Esophagus (tissue), 2 donors: ENCODE data around the gene TMEM39B. TPM values are rescaled to one million over a fixed set of nuclear protein-coding genes. Genes with fewer than 3 reads are reported as not detected.

Experiments used
- H3K27ac ChIP-seq, 2 donors: one replicate each; pipeline ENCODE4 v1.5.1; 2013; ENCODE audit warnings: low read depth in 2 of 2, mild to moderate bottlenecking in 2 of 2, inconsistent platforms in 1 of 2, low read length in 1 of 2, moderate library complexity in 1 of 2
- H3K27me3 ChIP-seq, 2 donors: one replicate each; pipeline ENCODE4 v1.6.1; 2013; ENCODE audit warnings: low read length in 2 of 2, control low read depth in 1 of 2, mild to moderate bottlenecking in 1 of 2; ENCODE audit not compliant: insufficient read depth in 2 of 2, control insufficient read depth in 1 of 2
- H3K36me3 ChIP-seq, 2 donors: one replicate each; pipeline ENCODE4 v1.6.1; 2013; ENCODE audit warnings: low read length in 1 of 2; ENCODE audit not compliant: control insufficient read depth in 2 of 2, insufficient read depth in 2 of 2
- H3K4me1 ChIP-seq, 2 donors: one replicate each; pipeline ENCODE4 v1.6.1; 2013; ENCODE audit warnings: low read length in 1 of 2; ENCODE audit not compliant: control insufficient read depth in 2 of 2, insufficient read depth in 2 of 2
- H3K4me3 ChIP-seq, 2 donors: one replicate each; pipeline ENCODE4 v1.5.1; 2013; ENCODE audit warnings: low read length in 2 of 2, mild to moderate bottlenecking in 2 of 2, low read depth in 1 of 2, moderate library complexity in 1 of 2
- H3K9me3 ChIP-seq, 2 donors: one replicate each; pipeline ENCODE4 v1.6.1; 2013; ENCODE audit warnings: mild to moderate bottlenecking in 2 of 2, low read depth in 1 of 2, low read length in 1 of 2, moderate library complexity in 1 of 2; ENCODE audit not compliant: control insufficient read depth in 2 of 2, insufficient read depth in 1 of 2
- WGBS, 2 donors: extraction: QIAGEN DNeasy Blood & Tissue Kit; methylation state at CpG; one replicate each; pipeline ENCODE4 v1.1.7; 2013; 5-methylcytosine and 5-hydroxymethylcytosine counted together
- polyA plus RNA-seq, 2 donors: library from polyadenylated mRNA; stranded (reverse); fragments of 200-250 nt; gene quantifications; one replicate each; pipeline ENCODE4 v1.2.3, GENCODE V29; 2013
- donor health status: healthy with polysubstance abuse.
- donor health status: Bipolar disorder and iron deficiency.

Gene TMEM39B
- polyA plus RNA-seq, 2 donors: 6.8 to 9.5 TPM

DNA sequence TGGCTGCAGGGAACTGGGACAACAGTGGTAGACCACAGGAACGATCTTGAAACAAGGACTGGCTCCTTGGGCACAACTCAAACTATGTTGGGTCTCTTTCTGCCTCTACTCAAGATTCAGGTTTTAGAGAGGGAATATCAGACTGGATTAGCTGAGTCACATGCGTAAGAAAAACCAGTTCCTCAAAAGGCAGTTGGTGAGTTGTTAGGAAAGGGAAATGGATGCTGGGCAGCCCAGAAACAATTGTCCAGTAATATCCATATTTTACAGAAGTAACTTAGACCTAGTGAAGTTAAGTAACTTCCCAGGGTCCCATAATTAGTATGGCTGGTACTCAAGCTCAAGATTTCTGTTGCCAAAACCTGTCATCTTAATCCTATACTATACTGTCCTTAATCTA, 27.0 kb upstream of the TMEM39B start:
- Histone ChIP-seq H3K27ac (no peak overlapping the region), H3K36me3 (peaks cover 13 to 14% of the 10 kb centered on the region in 2 donors), H3K9me3 (no peaks in the 10 kb centered on the region), H3K4me3 (no peak overlapping the region), H3K27me3 (no peaks in the 10 kb centered on the region), H3K4me1 (no peaks in the 10 kb centered on the region)
- WGBS, 2 donors: 86 to 90% methylated on average over 2 of the region's 2 CpGs

DNA sequence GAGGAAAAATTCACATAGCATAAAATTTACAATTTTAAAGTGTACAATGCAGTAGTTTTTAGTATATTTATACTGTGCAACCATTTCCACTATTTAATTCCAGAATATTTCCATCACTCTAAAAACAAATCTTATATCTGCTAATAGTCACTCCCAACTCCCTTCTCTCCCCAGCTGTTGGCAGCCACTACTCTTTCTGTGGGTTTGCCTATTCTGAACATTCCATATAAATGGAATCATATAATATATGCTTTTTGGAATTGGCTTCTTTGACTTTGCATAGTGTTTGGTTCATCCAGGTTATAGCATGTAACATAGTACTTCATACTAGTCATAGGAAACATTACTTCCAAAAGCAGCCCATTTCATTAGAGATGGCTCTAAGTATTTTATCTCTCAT, 25.0 kb upstream of the TMEM39B start:
- Histone ChIP-seq H3K4me1 (no peaks in the 10 kb centered on the region), H3K4me3 (no peak overlapping the region), H3K27ac (no peak overlapping the region), H3K27me3 (no peaks in the 10 kb centered on the region), H3K36me3 (peaks cover 7 to 10% of the 10 kb centered on the region in 2 donors), H3K9me3 (no peaks in the 10 kb centered on the region)

DNA sequence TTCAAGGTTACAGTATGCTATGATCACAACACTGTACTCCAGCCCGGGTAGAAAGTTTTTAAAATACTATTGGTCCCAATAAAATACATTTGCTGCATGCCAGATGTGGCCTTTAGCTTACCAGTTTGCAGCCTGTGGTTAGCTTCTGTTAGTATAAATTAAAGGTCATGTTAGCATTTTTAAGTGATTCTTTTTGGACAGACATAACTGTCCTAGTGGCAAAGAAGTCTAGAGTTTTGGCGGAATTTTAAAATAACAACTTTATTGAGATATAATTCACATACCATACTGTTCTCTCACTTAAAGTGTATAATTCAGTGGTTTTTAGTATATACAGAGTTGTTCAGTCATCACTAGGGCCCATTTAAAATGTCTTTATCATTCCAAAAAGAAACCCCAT, 24.3 kb upstream of the TMEM39B start:
- Histone ChIP-seq H3K27ac (no peak overlapping the region), H3K36me3 (peaks cover 7 to 10% of the 10 kb centered on the region in 2 donors), H3K9me3 (no peaks in the 10 kb centered on the region), H3K4me3 (no peak overlapping the region), H3K4me1 (no peaks in the 10 kb centered on the region), H3K27me3 (no peaks in the 10 kb centered on the region)
- WGBS, 2 donors: 78 to 80% methylated on average over 2 of the region's 2 CpGs

DNA sequence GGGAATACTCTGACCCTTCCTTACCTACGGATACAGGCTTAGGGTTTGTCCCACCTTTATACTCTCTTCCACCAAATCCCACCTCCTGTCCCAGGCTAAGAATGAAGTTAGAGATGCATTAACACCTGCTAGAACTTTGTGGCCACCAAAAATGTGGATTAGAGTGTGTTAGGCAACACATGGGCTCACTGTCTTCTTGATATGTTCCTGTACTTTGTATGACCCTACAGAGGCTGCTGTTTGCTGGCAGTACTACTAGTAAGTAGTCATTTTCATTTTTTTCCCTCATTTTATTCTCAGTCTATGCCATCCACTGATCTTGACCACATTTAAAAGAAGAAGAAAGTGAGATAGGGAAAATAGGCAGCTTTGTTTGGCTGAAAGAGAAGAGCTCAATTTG, 21.0 kb upstream of the TMEM39B start:
- WGBS, 2 donors: 97 to 100% methylated on average over 1 of the region's 1 CpG
- Histone ChIP-seq H3K36me3 (peaks cover 11 to 19% of the 10 kb centered on the region in 2 donors), H3K4me3 (no peak overlapping the region), H3K9me3 (no peaks in the 10 kb centered on the region), H3K4me1 (no peaks in the 10 kb centered on the region), H3K27me3 (no peaks in the 10 kb centered on the region), H3K27ac (no peak overlapping the region)

DNA sequence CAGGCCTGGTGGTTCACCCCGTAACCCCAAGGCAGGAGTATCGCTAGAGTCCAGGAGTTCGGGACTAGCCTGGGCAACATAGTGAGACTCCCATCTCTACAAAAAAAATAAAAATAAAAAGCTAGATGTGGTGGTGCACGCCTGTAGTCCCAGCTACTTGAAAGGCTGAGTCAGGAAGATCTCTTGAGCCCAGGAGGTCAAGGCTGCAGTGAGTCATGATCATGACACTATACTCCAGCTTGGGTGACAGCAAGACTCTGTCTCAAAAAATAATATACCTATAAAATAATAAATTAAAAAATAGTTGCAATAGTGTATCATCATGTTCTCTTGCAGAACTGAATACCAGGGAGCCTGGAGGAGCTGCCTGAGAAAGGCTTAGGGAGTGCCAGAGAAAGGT, 19.9 kb upstream of the TMEM39B start:
- no peaks in the 10 kb centered on the region for H3K27me3 ChIP-seq
- no peak overlapping the region for H3K27ac ChIP-seq
- 94% methylated on average over 4 of the region's 4 CpGs for WGBS, 2 donors
- H3K9me3 ChIP-seq: no peaks in the 10 kb centered on the region
- peaks cover 11 to 22% of the 10 kb centered on the region in 2 donors for H3K36me3 ChIP-seq
- no peak overlapping the region for H3K4me3 ChIP-seq
- no peaks in the 10 kb centered on the region for H3K4me1 ChIP-seq

DNA sequence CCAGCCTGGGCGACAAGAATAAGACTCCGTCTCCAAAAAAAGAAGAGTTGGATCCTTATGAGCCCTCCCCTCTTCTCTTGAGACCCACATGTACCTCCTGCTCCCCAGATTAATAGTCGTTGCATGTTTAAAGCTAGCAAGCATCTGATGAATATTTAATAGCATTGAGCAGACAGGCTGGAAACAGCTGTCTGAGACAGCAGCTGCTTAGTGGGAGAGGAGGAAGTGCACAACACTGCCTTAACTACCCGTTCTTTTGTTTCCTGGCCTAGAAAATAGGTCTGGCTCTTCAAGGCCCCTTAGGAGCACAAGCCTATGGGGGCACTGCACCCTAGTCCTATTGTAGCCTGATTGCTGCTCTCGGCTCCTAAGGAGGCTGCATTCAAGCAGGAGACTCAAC, 17.3 kb upstream of the TMEM39B start:
- Histone ChIP-seq H3K4me1 (no peaks in the 10 kb centered on the region), H3K27me3 (no peaks in the 10 kb centered on the region), H3K36me3 (peaks cover 18 to 20% of the 10 kb centered on the region in 2 donors), H3K9me3 (no peaks in the 10 kb centered on the region), H3K4me3 (no peak overlapping the region), H3K27ac (no peak overlapping the region)
- 81 to 89% methylated on average over 5 of the region's 5 CpGs for WGBS, 2 donors

DNA sequence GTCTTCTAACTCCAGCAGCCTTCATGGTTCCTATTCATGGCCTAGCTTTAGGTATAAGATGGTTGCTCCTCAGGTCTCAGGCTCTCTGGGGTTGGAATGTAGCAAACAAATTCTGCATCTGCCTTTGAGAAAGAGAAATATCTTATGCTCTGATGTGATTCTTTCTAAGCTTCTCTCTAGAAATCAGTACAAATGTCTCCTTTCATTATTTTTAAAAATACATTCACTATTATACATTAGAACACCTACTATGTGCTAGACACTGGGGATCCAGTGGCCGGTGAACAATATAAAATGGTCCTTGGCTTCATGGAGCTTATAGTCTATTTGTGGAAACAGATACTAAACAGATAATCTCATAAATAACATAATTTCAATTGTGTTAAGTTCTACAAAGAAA, 16.1 kb upstream of the TMEM39B start:
- H3K4me3 ChIP-seq: no peak overlapping the region
- H3K9me3 ChIP-seq: no peaks in the 10 kb centered on the region
- H3K27ac ChIP-seq: no peak overlapping the region
- no peaks in the 10 kb centered on the region for H3K27me3 ChIP-seq
- H3K4me1 ChIP-seq: no peaks in the 10 kb centered on the region
- 98 to 100% methylated on average over 1 of the region's 1 CpG for WGBS, 2 donors
- H3K36me3 ChIP-seq: peaks cover 17 to 18% of the 10 kb centered on the region in 2 donors

DNA sequence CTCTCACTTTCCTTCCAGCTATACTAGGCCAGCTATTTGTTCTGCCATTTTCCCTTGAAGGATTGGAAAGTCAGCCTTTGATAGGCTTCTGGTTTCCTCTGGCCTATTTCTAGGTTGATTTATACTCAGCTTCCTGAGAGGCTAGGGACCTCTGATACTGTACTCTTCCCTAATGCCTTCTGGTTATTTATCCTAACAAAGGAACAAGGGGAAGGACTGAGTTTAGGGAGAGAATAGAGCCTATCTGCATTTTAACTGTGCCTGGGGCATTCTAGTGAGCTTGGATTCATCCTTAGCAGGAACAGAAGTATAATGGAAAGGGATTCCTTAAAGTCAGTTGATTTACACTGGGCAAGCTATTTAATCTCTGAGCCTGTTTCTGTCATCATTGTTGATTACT, 11.8 kb upstream of the TMEM39B start:
- H3K27ac ChIP-seq: no peak overlapping the region
- no peak overlapping the region for H3K4me3 ChIP-seq
- no peaks in the 10 kb centered on the region for H3K9me3 ChIP-seq
- peaks cover 8 to 13% of the 10 kb centered on the region in 2 donors for H3K36me3 ChIP-seq
- no peaks in the 10 kb centered on the region for H3K27me3 ChIP-seq
- H3K4me1 ChIP-seq: peaks cover 0 to 3% of the 10 kb centered on the region in 2 donors

DNA sequence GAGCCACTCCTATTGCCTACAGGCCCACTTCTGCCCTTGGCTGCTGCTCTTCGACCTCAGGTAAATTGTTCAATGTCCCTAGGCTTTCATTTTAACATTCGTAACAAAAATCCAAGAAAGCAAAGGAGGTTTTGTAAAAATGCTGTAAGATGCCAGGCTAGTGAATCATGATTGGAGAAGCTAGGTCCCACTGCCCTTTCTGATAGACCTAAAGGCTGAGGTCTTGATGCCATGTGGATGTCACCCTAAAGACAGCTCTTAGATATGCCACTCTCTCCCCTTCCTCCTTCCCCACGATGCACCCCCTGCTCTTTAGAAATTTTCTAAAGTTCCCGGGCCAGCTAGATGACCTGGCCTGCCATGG, 9.9 kb upstream of the TMEM39B start:
- Histone ChIP-seq H3K27ac (peak overlapping the region in 1 of 2 donors; percentile 43), H3K4me1 (peaks cover 0 to 3% of the 10 kb centered on the region in 2 donors), H3K4me3 (no peak overlapping the region), H3K36me3 (peaks cover 4 to 8% of the 10 kb centered on the region in 2 donors), H3K9me3 (no peaks in the 10 kb centered on the region), H3K27me3 (no peaks in the 10 kb centered on the region)
- 61 to 73% methylated on average over 4 of the region's 4 CpGs for WGBS, 2 donors

DNA sequence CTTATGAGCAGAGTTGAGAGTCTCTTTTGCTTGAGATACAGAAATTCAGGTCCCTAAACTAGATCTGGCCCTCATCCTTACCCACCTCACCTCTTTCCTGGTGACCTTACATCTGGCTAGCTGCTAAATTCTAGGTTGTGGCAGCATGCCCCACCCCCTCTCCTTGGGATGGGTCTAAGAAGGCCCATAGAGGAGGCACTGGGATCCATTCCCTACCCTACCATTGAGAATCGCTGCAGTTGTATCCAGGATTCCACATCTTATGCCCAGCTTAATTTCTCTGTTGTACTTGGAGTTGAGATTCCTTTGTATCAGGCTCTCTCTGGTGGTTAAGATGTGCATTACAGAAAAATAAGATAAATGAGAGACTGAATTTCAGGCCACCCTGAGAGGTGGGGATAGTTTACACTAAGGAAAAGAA, 9.5 kb upstream of the TMEM39B start:
- no peak overlapping the region for H3K4me3 ChIP-seq
- WGBS, 2 donors: 18 to 22% methylated on average over 1 of the region's 1 CpG

More for the DNA sequence above, 9.5 kb upstream of the TMEM39B start:
- Histone ChIP-seq H3K4me1 (peaks cover 0 to 3% of the 10 kb centered on the region in 2 donors), H3K27me3 (no peaks in the 10 kb centered on the region), H3K27ac (no peak overlapping the region), H3K9me3 (no peaks in the 10 kb centered on the region), H3K36me3 (peaks cover 4 to 8% of the 10 kb centered on the region in 2 donors)
